NB4 (cell line): ENCODE measurements around the gene ISCA1.
"Not testable (repeated sequence)": the region's sequence is repeated elsewhere in the genome, so short reads cannot be mapped to it uniquely, and the experiment has no call there.

ENCODE experiments used
- DNase-seq: peaks from one replicate; pipeline ENCODE4 v3.0.0; 2010; ENCODE audit warnings: low read depth
- H3K4me3 ChIP-seq: one replicate; pipeline ENCODE4 v1.5.1; 2011; ENCODE audit warnings: mild to moderate bottlenecking, low read depth, low read length, moderate library complexity
- CTCF ChIP-seq: IDR thresholded peaks from one replicate; pipeline ENCODE4 v1.5.1; 2012; ENCODE audit warnings: low read depth, low read length
- MAX ChIP-seq: IDR thresholded peaks from 2 replicates; pipeline ENCODE4 v1.6.1; 2011; ENCODE audit warnings: low read depth, low read length
- MYC ChIP-seq: IDR thresholded peaks from 2 replicates; pipeline ENCODE4 v1.6.1; 2011; ENCODE audit warnings: low read depth, low read length
- POLR2A ChIP-seq: IDR thresholded peaks from 2 replicates; pipeline ENCODE4 v1.6.1; 2011; ENCODE audit warnings: mild to moderate bottlenecking; ENCODE audit not compliant: insufficient read length; ENCODE audit errors: extremely low read depth

The ISCA1 gene

GRCh38 chr9:86324308-86324707 lies 42.0 kb upstream of the ISCA1 start:
- no peak overlapping the region for H3K4me3 ChIP-seq
- TF ChIP-seq POLR2A (no peak), MYC (no peak), MAX (no peak), CTCF (no peak)
- DNase-seq, result no peak

GRCh38 chr9:86322973-86323644 lies 40.8 kb upstream of the ISCA1 start:
- DNase-seq, result no peak
- TF ChIP-seq CTCF (no peak), MAX (no peak), MYC (no peak), POLR2A (no peak)
- H3K4me3 ChIP-seq, result no peak overlapping the region

GRCh38 chr9:86321373-86321772 lies 39.0 kb upstream of the ISCA1 start:
- TF ChIP-seq POLR2A (no peak), MYC (no peak), MAX (no peak), CTCF (no peak)
- DNase-seq, result no peak
- no peak overlapping the region for H3K4me3 ChIP-seq

- no peak for DNase-seq
- H3K4me3 ChIP-seq, result no peak overlapping the region
- TF ChIP-seq MYC (no peak), MAX (no peak), CTCF (no peak)
These were observed 35.8 kb upstream of the ISCA1 start for GRCh38 chr9:86318187-86318586.

- no peak for DNase-seq
- no peak for TF ChIP-seq MYC
- no peak for TF ChIP-seq MAX
- TF ChIP-seq POLR2A, result no peak
- no peak for TF ChIP-seq CTCF
- H3K4me3 ChIP-seq, result no peak overlapping the region
These were observed 32.7 kb upstream of the ISCA1 start for GRCh38 chr9:86315078-86315477.

GRCh38 chr9:86312959-86313358 lies 30.6 kb upstream of the ISCA1 start:
- H3K4me3 ChIP-seq, DNase-seq: not testable (repeated sequence)
